Left colon (tissue), 2 donors: Measurements from ENCODE around the gene PPIF. TPM values are rescaled to one million over a fixed set of nuclear protein-coding genes. Genes with fewer than 3 reads are reported as not detected.
"Not testable (repeated sequence)": the region's sequence is repeated elsewhere in the genome, so short reads cannot be mapped to it uniquely, and the experiment has no call there.

Experiments
- ATAC-seq: fragments of 200-7000 bp; cut with Tn5 transposase; one replicate; pipeline ENCODE4 v1.9.1; 2020; ENCODE audit warnings: mild to moderate bottlenecking, moderate library complexity
- DNase-seq, 2 donors: peaks; one replicate each; pipeline ENCODE4 v3.0.0-alpha.2; 2020
- intact Hi-C, 2 donors: fragments of 100-400 bp; cut with DNase I in 1 of 2; cut with micrococcal nuclease in 1 of 2; formaldehyde crosslinking; loops; one replicate each; pipeline versions ENCODE4 v1.11.2 to v1.14.0; 2022; cut with DNase I, micrococcal nuclease
- total RNA-seq, 2 donors: library from RNA; stranded (reverse); fragmentation: NEBNext Ultra II Directional; extraction: Animal tissue kit (Norgen Biotek cat#: 25700); gene quantifications; one replicate each; pipeline ENCODE4 v1.2.1, GENCODE V29; 2021
- donor health status: DM: no; HTN: no; CAD: no.
- donor health status: DM: yes; HTN: yes; CAD: no.

PPIF gene
- total RNA-seq, 2 donors from 2014 or later = 86.6 to 105 TPM

- intact Hi-C loops = no loop called here
- ATAC-seq (no peak), DNase-seq (no peak)
Measured at GRCh38 chr10:79326361-79327089, 20.7 kb upstream of the PPIF start.

- intact Hi-C loops = no loop called here
- ATAC-seq (no peak), DNase-seq (no peak)
Measured at GRCh38 chr10:79327090-79327457, 20.2 kb upstream of the PPIF start.

- intact Hi-C loops = no loop called here
- DNase-seq = no peak
- no peak for ATAC-seq
Measured at GRCh38 chr10:79328147-79328701, 19.0 kb upstream of the PPIF start.

GRCh38 chr10:79328737-79329504, 18.3 kb upstream of the PPIF start:
- peak; percentile 80 for ATAC-seq
- peak in 1 of 2 donors; percentile 52 for DNase-seq
- intact Hi-C loops = no loop called here

- ATAC-seq (peak; percentile 72), DNase-seq (no peak)
- intact Hi-C loops = no loop called here
Measured at GRCh38 chr10:79329529-79329928, 17.7 kb upstream of the PPIF start.

GRCh38 chr10:79331226-79331625, 16.0 kb upstream of the PPIF start:
- DNase-seq = no peak
- intact Hi-C loops = no loop called here
- peak; percentile 8 for ATAC-seq

- no peak for DNase-seq
- intact Hi-C loops = no loop called here
Measured at GRCh38 chr10:79331709-79332108, 15.6 kb upstream of the PPIF start.

GRCh38 chr10:79332610-79333315, 14.5 kb upstream of the PPIF start:
- ATAC-seq, intact Hi-C loops, DNase-seq: not testable (repeated sequence)

More at GRCh38 chr10:79331709-79332108, 15.6 kb upstream of the PPIF start:
- no peak for ATAC-seq

GRCh38 chr10:79333513-79333912, 13.8 kb upstream of the PPIF start:
- intact Hi-C loops = no loop called here
- no peak for DNase-seq
- ATAC-seq = no peak

- intact Hi-C loops = no loop called here
- DNase-seq = no peak
- ATAC-seq = no peak
Measured at GRCh38 chr10:79334573-79334972, 12.7 kb upstream of the PPIF start.

- intact Hi-C loops = no loop called here
- no peak for ATAC-seq
Measured at GRCh38 chr10:79335094-79335469, 12.2 kb upstream of the PPIF start.

GRCh38 chr10:79335470-79336235, 11.6 kb upstream of the PPIF start:
- intact Hi-C loops = no loop called here
- ATAC-seq (peak; percentile 22), DNase-seq (no peak)

More at GRCh38 chr10:79335094-79335469, 12.2 kb upstream of the PPIF start:
- DNase-seq = no peak

GRCh38 chr10:79336276-79336675, 11.0 kb upstream of the PPIF start:
- DNase-seq = no peak
- no peak for ATAC-seq
- intact Hi-C loops = no loop called here

GRCh38 chr10:79336739-79337138, 10.5 kb upstream of the PPIF start:
- intact Hi-C loops = no loop called here
- DNase-seq (no peak), ATAC-seq (no peak)

- ATAC-seq, DNase-seq, intact Hi-C loops: not testable (repeated sequence)
Measured at GRCh38 chr10:79337783-79338469, 9.3 kb upstream of the PPIF start.

- DNase-seq = no peak
- intact Hi-C loops = no loop called here
- ATAC-seq = no peak
Measured at GRCh38 chr10:79339266-79339665, 8.0 kb upstream of the PPIF start.

- DNase-seq = no peak
- intact Hi-C loops = no loop called here
- no peak for ATAC-seq
Measured at GRCh38 chr10:79340646-79341244, 6.5 kb upstream of the PPIF start.

GRCh38 chr10:79342295-79342761, 4.9 kb upstream of the PPIF start:
- intact Hi-C loops = no loop called here
- ATAC-seq (peak; percentile 52), DNase-seq (no peak)
